Natural killer cell treated with Interleukin-12 subunit alpha and Interleukin-12 subunit beta and Interleukin-15 and Interleukin-18, amount 100 ng/mL, for 72 hours (primary cell): ENCODE data around the gene NOC4L. TPM values are rescaled to one million over a fixed set of nuclear protein-coding genes. Genes with fewer than 3 reads are reported as not detected.

Source experiments
- ATAC-seq, 2 donors: fragments of 150-1000 bp; cut with Tn5 transposase in 1 of 2; sonication (Bioruptor Pico), chemical (Tn5 transposase) in 1 of 2; 2 replicates each; pipeline ENCODE4 v1.10.0; 2021
- DNase-seq: peaks from one replicate; pipeline ENCODE4 v3.0.0; 2022; ENCODE audit warnings: low spot score
- H3K27ac Mint-ChIP-seq, 2 donors: 1 replicate in 1 of 2; 2 replicates in 1 of 2; pipeline ENCODE4 v1.8.0; 2022; ENCODE audit warnings: mixed read lengths in 2 of 2, mild to moderate bottlenecking in 1 of 2, moderate library complexity in 1 of 2
- H3K27me3 Mint-ChIP-seq, 2 donors: 1 replicate in 1 of 2; 2 replicates in 1 of 2; pipeline ENCODE4 v1.8.0; 2022; ENCODE audit warnings: mixed read lengths in 2 of 2
- H3K36me3 Mint-ChIP-seq: one replicate; pipeline ENCODE4 v1.8.0; 2022; ENCODE audit warnings: mixed read lengths
- H3K4me1 Mint-ChIP-seq, 2 donors: 1 replicate in 1 of 2; 2 replicates in 1 of 2; pipeline ENCODE4 v1.8.0; 2022; ENCODE audit warnings: low read depth in 2 of 2, mixed read lengths in 2 of 2, mild to moderate bottlenecking in 1 of 2
- H3K4me3 Mint-ChIP-seq: one replicate; pipeline ENCODE4 v1.8.0; 2022; ENCODE audit warnings: mixed read lengths
- H3K9me3 Mint-ChIP-seq: 2 replicates; pipeline ENCODE4 v1.8.0; 2022; ENCODE audit warnings: mixed read lengths
- total RNA-seq, 2 donors: library from RNA; stranded (reverse); gene quantifications; one replicate each; pipeline ENCODE4 v1.2.3, GENCODE V29; 2022

NOC4L gene
- total RNA-seq, 2 donors from 2014 or later: 28.0 to 48.2 TPM

DNA sequence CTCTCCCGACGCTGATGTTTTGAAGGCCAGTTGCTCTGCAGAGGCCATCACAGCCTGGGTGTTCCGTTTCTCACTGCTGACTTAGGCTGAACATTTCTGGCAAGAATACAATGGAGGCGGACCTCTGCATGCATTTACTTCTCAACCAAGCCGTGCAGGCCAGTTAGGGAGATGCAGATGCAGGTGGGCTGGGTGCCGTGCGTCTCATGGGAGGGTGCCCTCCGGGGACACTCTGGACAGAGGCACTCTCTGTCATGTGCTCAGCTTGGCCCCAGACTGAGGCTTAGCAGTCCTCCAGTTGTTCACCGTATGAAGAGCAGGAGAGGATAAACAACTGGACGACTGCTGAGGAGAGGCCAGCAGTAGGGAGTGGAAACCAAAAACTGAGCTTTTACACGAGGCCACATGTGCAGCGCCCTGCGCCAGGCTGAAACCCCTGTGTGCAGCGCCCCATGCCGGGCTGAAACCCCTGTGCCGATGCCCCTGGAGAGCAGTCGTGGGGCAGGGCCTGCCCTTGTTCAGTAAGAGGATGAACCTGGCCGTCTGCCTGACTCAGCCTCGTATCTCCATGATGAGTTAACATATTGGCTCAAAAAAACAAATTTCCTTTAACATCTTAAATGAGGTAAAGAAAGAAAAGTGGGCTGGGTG, 32.5 kb upstream of the NOC4L start:
- H3K9me3 Mint-ChIP-seq: no peaks in the 10 kb centered on the region
- no peaks in the 10 kb centered on the region for H3K27me3 Mint-ChIP-seq
- H3K27ac Mint-ChIP-seq: peak overlapping the region in 1 of 2 donors; percentile 50
- ATAC-seq (no peak), DNase-seq (no peak)
- H3K4me3 Mint-ChIP-seq: no peak overlapping the region
- no peaks in the 10 kb centered on the region for H3K36me3 Mint-ChIP-seq
- H3K4me1 Mint-ChIP-seq: peaks cover 0 to 17% of the 10 kb centered on the region in 2 donors

DNA sequence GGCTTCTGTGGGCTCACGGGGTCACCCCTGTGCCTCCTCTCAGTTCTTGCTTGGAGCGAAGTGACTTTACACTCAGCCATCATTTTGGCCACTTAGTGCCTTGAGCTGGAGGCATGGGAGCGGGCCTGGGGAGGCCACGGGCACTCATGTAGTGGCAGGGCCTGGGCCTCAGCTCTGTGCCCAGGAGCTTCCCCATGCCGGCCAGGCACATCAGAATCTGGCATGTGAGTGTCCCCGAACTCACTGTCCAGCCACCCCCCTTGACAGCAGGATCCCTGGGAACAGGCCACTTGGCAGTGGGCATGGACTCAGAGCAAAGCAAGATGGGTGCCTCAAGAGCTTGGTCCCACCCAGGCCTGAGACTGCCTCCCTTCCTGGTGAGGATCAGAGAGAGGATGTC, 29.6 kb upstream of the NOC4L start:
- ATAC-seq: no peak
- Mint-ChIP-seq H3K36me3 (no peaks in the 10 kb centered on the region), H3K9me3 (no peaks in the 10 kb centered on the region), H3K27me3 (no peaks in the 10 kb centered on the region), H3K4me1 (peaks cover 0 to 14% of the 10 kb centered on the region in 2 donors), H3K27ac (no peak overlapping the region), H3K4me3 (no peak overlapping the region)
- DNase-seq: no peak

DNA sequence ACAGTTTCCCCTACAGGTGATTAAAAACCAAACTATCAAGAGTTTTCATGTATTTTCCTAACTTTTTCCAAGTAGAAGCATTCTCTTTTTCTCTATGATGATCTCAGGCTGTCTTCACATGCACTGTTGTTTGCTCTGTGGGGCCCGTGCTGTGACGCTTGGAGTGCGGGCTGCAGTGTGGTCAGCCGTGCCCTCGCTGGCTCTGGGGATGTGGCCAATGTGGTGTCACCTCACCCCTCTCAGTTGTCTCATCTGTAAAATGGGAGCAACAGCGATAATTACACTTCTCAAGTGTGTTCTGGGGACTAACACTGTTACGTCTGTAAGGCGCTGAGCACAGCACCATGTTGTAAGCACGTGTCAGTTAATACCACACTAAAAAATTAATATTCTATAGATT, 28.8 kb upstream of the NOC4L start:
- no peaks in the 10 kb centered on the region for H3K27me3 Mint-ChIP-seq
- H3K4me1 Mint-ChIP-seq: peaks cover 0 to 14% of the 10 kb centered on the region in 2 donors
- H3K4me3 Mint-ChIP-seq: no peak overlapping the region
- H3K27ac Mint-ChIP-seq: no peak overlapping the region
- H3K9me3 Mint-ChIP-seq: no peaks in the 10 kb centered on the region
- H3K36me3 Mint-ChIP-seq: no peaks in the 10 kb centered on the region
- ATAC-seq: peak; percentile 59 to 60
- DNase-seq: no peak

DNA sequence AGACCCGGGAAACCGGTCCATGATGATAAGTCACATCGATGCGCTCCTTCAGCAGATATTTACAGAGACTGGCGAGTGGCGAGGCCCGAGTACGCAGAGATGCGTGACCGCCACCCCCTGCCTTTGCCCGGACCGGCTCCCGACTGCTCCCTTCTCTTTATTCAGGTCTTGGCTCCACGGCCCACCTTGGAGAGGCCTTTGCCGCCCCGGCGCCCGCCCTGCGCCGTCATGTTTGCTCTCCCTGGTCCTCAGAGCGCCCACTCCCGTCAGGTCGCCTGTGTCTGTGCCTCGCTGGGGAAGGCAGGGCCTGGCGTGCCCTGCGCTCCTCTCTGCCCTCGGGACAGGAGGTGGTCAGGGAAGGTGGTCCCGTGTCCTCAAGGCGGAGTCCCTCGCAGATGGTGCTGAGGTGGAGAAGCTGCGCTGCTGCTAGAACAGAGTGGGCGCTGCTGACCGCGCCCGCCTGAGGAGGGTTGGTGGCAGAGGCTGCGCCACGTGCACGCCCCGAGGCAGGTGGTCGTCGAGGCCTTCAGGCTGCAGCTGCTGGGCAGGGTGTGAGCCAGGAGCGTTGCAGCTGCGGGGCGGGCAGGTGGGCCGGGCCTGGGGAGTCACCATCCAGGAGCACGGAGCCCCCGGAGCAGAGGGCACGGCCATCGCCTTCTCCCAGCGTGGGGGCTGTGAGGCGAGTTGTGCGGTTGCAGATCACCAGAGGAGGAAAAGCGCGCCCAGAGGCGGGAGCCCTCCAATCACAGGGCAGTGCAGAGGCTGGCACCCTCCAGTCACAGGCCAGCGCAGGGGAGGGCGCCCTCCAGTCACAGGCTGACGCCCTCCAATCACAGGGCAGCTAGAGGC, 27.3 kb upstream of the NOC4L start:
- H3K27me3 Mint-ChIP-seq: no peaks in the 10 kb centered on the region
- no peak overlapping the region for H3K4me3 Mint-ChIP-seq
- DNase-seq: no peak
- no peaks in the 10 kb centered on the region for H3K9me3 Mint-ChIP-seq
- no peak for ATAC-seq
- H3K4me1 Mint-ChIP-seq: peaks cover 0 to 14% of the 10 kb centered on the region in 2 donors
- no peak overlapping the region for H3K27ac Mint-ChIP-seq
- H3K36me3 Mint-ChIP-seq: no peaks in the 10 kb centered on the region

DNA sequence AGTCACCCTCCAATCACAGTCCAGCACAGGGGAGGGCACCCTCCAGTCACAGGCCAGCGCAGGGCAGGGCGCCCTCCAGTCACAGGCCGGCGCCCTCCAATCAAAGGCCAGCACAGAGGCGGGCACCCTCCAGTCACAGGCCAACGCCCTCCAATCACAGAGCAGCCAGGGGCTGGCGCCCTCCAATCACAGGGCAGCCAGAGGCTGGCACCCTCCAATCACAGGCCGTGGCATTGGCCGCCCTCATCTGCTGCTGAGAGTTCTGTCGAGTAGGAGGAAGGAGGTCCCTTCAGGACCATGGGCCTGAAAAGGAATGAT, 26.7 kb upstream of the NOC4L start:
- H3K9me3 Mint-ChIP-seq: no peaks in the 10 kb centered on the region
- no peaks in the 10 kb centered on the region for H3K36me3 Mint-ChIP-seq
- peaks cover 0 to 14% of the 10 kb centered on the region in 2 donors for H3K4me1 Mint-ChIP-seq
- peak in 1 of 2 donors; percentile 42 for ATAC-seq
- no peaks in the 10 kb centered on the region for H3K27me3 Mint-ChIP-seq
- H3K27ac Mint-ChIP-seq: no peak overlapping the region
- no peak overlapping the region for H3K4me3 Mint-ChIP-seq
- DNase-seq: no peak

DNA sequence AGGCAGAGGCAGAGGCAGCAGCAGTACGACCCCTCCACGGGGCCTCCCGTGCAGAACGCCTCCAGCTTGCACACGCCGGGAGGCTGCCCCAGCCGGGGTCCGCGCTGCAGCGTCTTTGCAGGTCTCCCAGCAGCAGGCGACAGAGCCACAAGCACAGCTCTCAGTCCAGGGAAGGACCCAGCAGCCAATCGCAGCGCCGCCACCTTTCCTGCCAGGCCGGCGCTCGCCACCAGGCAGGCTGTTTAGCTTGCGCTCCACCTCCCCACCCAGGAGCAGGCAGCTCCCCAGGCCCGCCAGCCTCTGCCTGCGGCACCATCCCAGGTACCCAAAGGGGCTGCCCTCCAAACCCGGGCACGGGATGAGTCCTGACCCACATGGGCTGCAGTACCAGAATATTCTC, 25.4 kb upstream of the NOC4L start:
- no peak for DNase-seq
- Mint-ChIP-seq H3K4me3 (no peak overlapping the region), H3K9me3 (no peaks in the 10 kb centered on the region), H3K4me1 (peaks cover 0 to 15% of the 10 kb centered on the region in 2 donors), H3K36me3 (no peaks in the 10 kb centered on the region), H3K27ac (no peak overlapping the region), H3K27me3 (no peaks in the 10 kb centered on the region)
- no peak for ATAC-seq

DNA sequence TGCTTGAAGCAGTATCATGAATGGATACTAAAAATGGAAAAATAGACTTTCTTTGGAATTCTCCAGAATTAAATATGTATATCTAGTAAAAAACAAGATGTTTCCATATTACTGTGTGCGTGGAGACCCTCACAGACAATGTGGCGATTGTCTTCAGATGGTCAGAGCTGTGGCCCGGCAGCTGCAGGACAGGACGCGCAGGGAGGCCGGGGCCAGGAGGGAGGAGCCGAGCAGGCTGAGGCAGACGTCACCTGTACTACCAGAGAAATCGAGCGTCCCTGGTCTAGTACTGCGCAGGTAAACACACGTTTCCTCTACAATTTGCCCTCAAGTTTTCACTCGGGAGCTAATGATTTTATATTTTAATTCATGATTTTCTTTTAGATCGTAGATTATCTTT, 23.0 kb upstream of the NOC4L start:
- H3K36me3 Mint-ChIP-seq: peaks cover under 1% of the 10 kb centered on the region
- no peak overlapping the region for H3K4me3 Mint-ChIP-seq
- H3K27me3 Mint-ChIP-seq: no peaks in the 10 kb centered on the region
- H3K27ac Mint-ChIP-seq: no peak overlapping the region
- no peak for ATAC-seq
- H3K4me1 Mint-ChIP-seq: peaks cover 0 to 16% of the 10 kb centered on the region in 2 donors
- no peak for DNase-seq
- H3K9me3 Mint-ChIP-seq: no peaks in the 10 kb centered on the region

DNA sequence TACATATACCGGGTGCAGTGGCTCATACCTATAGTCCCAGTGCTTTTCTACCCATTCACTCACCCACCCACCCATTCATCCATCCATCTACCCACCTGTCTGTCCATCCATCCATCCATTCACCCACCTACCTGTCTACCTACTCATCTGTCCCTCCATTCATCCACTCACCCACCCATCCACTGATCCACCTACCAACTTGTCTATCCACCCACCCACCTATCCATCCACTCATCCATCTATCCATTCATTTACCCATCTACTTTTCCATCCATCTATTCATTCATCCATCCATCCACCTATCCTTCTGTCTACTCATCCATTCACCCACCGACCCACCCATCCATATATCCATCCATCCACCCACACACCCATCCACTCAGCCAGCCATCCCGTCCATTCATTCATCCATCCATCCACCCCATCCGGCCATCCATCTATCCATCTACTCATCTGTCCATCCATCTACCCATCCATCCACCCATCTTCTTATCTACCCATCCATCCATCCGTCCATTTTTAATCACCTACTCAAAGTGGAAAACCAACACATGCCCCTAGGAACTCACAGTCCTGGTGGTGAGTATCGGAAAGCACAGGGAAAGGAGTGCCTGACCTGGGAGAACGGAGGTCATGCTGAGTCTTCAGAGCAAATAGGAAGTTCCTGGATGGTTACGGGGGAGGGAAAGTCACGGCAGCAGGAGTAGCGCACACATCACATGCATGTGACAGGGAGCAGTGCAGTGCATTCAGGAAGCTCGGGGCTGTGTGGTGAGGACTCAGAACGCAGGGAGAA, 20.1 kb upstream of the NOC4L start:
- ATAC-seq (peak in 1 of 2 donors; percentile 29), DNase-seq (no peak)
- no peak overlapping the region for H3K4me3 Mint-ChIP-seq
- H3K9me3 Mint-ChIP-seq: no peaks in the 10 kb centered on the region
- peaks cover 0 to 24% of the 10 kb centered on the region in 2 donors for H3K4me1 Mint-ChIP-seq
- H3K27ac Mint-ChIP-seq: no peak overlapping the region
- H3K36me3 Mint-ChIP-seq: peaks cover 14% of the 10 kb centered on the region
- no peaks in the 10 kb centered on the region for H3K27me3 Mint-ChIP-seq

DNA sequence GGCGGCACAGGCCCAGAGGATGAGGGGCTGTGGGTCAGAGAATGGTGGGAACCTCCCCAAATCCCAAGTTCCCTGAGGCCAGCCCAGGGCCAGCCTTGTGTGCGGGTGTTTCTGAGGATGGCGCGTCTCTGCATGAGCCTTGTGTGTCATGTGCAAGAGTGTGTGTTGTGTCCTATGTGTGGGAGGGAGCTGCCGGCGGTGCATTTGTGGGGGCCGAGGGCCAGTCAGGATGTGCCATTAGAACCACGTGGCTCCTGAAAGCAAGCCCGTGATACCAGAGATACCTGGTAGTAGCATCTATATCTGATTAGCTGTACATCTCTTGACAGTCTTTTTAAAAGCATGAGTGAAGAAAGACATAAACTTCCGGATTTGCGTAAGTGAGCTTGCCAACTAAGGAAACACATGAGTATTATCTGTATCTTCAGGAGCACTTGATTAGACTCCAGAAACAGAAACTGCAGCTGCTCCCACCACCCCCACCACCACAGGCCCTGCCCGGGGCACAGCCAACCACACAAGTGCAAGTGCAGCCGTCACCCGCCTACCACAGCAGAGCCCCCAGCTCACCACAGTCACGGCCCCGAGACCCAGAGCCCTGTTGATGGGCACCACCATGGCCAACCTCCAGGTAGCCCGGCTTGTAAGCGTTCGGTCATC, 19.4 kb upstream of the NOC4L start:
- Mint-ChIP-seq H3K27ac (no peak overlapping the region), H3K4me1 (peaks cover 0 to 27% of the 10 kb centered on the region in 2 donors), H3K9me3 (no peaks in the 10 kb centered on the region), H3K27me3 (no peaks in the 10 kb centered on the region), H3K36me3 (peaks cover 14% of the 10 kb centered on the region), H3K4me3 (no peak overlapping the region)
- peak; percentile 32 to 84 for ATAC-seq
- DNase-seq: no peak

DNA sequence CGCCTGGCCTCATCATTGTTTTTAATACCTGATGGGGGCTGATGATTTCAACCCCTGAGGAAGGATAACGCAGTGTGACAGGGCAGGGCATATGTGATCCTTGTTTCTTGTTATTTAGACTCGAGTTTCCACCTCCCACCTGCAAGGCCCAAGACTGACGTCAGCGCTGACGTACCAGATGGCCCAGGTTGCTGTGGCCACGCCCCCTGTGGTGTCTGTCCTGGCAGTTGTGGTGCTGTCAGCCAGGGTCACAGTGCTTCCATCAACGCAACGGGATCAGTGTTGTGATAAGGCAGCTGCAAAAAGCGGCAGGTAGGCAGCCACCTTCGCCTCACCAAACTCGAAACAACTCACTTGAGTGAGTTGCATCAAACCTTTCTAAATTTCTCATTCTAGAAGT, 18.5 kb upstream of the NOC4L start:
- Mint-ChIP-seq H3K36me3 (peaks cover 14% of the 10 kb centered on the region), H3K9me3 (no peaks in the 10 kb centered on the region), H3K4me1 (peaks cover 0 to 27% of the 10 kb centered on the region in 2 donors), H3K27me3 (no peaks in the 10 kb centered on the region), H3K27ac (no peak overlapping the region), H3K4me3 (no peak overlapping the region)
- no peak for DNase-seq
- no peak for ATAC-seq

DNA sequence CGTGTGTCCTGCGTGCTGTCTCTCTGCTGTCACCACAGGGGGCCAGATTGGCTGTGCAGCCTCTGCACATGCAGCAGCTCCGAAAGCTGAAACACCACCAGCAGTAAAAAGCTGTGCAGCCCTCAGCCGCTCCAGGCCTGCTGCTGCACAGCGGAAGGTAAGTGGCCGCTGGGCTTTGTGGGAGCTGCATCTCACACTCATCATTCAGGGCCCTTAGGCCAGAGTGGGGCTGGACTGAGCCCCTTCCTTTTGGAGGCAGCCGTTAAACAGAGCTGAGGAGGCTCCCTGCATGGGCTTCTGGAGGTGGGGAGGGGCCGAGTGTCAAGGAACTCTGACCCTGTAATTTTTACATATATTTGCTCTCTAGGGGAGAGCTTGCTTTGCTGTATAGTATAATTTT, 17.2 kb upstream of the NOC4L start:
- Mint-ChIP-seq H3K4me3 (no peak overlapping the region), H3K36me3 (peaks cover 14% of the 10 kb centered on the region), H3K9me3 (no peaks in the 10 kb centered on the region), H3K27me3 (no peaks in the 10 kb centered on the region), H3K4me1 (peaks cover 0 to 27% of the 10 kb centered on the region in 2 donors), H3K27ac (no peak overlapping the region)
- ATAC-seq (no peak), DNase-seq (no peak)

DNA sequence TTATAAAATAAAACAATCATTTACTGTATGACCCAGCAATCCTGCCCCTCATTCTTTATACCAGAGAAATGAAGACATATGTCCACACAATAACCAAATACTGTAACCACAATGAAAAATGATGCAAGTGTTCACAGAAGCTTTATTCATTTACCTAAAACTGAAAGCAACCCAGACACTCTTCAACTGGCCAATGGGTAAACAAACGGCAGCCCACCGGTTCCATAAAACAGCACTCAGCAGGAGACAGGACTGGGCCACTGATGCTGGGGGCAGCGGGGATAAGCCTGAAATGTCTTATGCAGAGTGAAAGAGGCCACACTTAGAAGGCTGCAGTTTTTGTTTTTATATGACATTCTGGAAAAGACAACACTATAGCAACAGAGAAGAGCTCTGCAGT, 15.2 kb upstream of the NOC4L start:
- peak; percentile 58 to 69 for ATAC-seq
- Mint-ChIP-seq H3K9me3 (no peaks in the 10 kb centered on the region), H3K4me1 (peaks cover 0 to 26% of the 10 kb centered on the region in 2 donors), H3K27me3 (no peaks in the 10 kb centered on the region), H3K27ac (peak overlapping the region; percentile 38 to 44), H3K36me3 (peaks cover 14% of the 10 kb centered on the region), H3K4me3 (peak overlapping the region; percentile 55)
- DNase-seq: no peak

DNA sequence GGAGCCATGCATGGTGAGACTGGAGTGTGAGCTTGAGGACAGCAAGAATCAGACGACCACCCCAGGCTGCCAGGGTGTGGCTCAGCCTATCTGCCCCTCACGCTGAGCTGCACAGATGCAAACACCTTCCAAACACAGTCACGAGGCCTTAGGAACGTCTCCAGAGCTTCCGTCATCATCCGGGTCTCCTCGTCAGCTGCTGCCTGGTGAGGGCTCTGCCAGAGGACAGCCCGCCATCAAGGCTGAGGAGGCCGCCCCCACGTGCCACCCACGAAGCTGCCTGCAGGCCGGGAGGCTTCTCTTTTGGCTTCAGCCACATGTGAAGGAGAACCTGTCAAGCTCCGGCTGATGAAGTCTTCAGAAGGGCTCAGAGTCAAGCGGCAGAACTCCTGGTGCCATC, 13.6 kb upstream of the NOC4L start:
- Mint-ChIP-seq H3K4me3 (no peak overlapping the region), H3K9me3 (no peaks in the 10 kb centered on the region), H3K27ac (no peak overlapping the region), H3K4me1 (peaks cover 0 to 15% of the 10 kb centered on the region in 2 donors), H3K36me3 (peaks cover 14% of the 10 kb centered on the region), H3K27me3 (no peaks in the 10 kb centered on the region)
- ATAC-seq (no peak), DNase-seq (no peak)
